HT1080 (cell line): ENCODE measurements around the gene PARP8. TPM values are rescaled to one million over a fixed set of nuclear protein-coding genes. Genes with fewer than 3 reads are reported as not detected.

Experiments used
- DNase-seq: peaks from one replicate; pipeline ENCODE4 v3.0.0-alpha.2; 2015; ENCODE audit warnings: low read depth
- total RNA-seq: library from RNA; depleted of rRNA; stranded (reverse); fragments of >200 nt; shearing (Covaris generic); gene quantifications from 2 replicates; pipeline ENCODE4 v1.2.3, GENCODE V29; 2014

Gene PARP8
- total RNA-seq, 1 experiment from 2014 or later: 10.8 TPM

- no peak for DNase-seq
Observed at GRCh38 chr5:50836356-50836755, 169.9 kb downstream of the PARP8 start.

- DNase-seq: no peak
Observed at GRCh38 chr5:50839472-50839871, 173.0 kb downstream of the PARP8 start.

- no peak for DNase-seq
Observed at GRCh38 chr5:50843091-50843490, 176.7 kb downstream of the PARP8 start.

- no peak for DNase-seq
Observed at GRCh38 chr5:50846261-50846660, 179.8 kb downstream of the PARP8 start.

- DNase-seq: no peak
Observed at GRCh38 chr5:50849554-50849953, 183.1 kb downstream of the PARP8 start.

- DNase-seq: no peak
Observed at GRCh38 chr5:50853151-50853550, 186.7 kb downstream of the PARP8 start.

- no peak for DNase-seq
Observed at GRCh38 chr5:50854082-50854481, 187.6 kb downstream of the PARP8 start.

- DNase-seq: no peak
Observed at GRCh38 chr5:50855001-50855400, 188.6 kb downstream of the PARP8 start.

GRCh38 chr5:50856401-50857119 is 190.1 kb downstream of the PARP8 start:
- no peak for DNase-seq

GRCh38 chr5:50863534-50864170 is 197.2 kb downstream of the PARP8 start:
- no peak for DNase-seq

- no peak for DNase-seq
Observed at GRCh38 chr5:50864466-50864865, 198.0 kb downstream of the PARP8 start.

GRCh38 chr5:50866415-50866814 is 200.0 kb downstream of the PARP8 start:
- DNase-seq: no peak

- DNase-seq: no peak
Observed at GRCh38 chr5:50867140-50867539, 200.7 kb downstream of the PARP8 start.

GRCh38 chr5:50873595-50874277 is 207.3 kb downstream of the PARP8 start:
- no peak for DNase-seq

- no peak for DNase-seq
Observed at GRCh38 chr5:50874306-50875001, 208.0 kb downstream of the PARP8 start.

- no peak for DNase-seq
Observed at GRCh38 chr5:50875002-50875344, 208.5 kb downstream of the PARP8 start.

GRCh38 chr5:50878470-50878869 is 212.0 kb downstream of the PARP8 start:
- DNase-seq: no peak

GRCh38 chr5:50881407-50881806 is 215.0 kb downstream of the PARP8 start:
- DNase-seq: no peak

- no peak for DNase-seq
Observed at GRCh38 chr5:50886657-50887345, 220.4 kb downstream of the PARP8 start.

- DNase-seq: no peak
Observed at GRCh38 chr5:50887889-50888633, 221.6 kb downstream of the PARP8 start.

GRCh38 chr5:50888751-50889150 is 222.3 kb downstream of the PARP8 start:
- no peak for DNase-seq
